HG03196 (cell line): Measurements from ENCODE around the gene CGB3.

Experiments used
- ATAC-seq: cut with Tn5 transposase; IDR thresholded peaks from one replicate; pipeline ENCODE4 v1.9.1; 2021; ENCODE audit not compliant: unreplicated experiment

The CGB3 gene

DNA sequence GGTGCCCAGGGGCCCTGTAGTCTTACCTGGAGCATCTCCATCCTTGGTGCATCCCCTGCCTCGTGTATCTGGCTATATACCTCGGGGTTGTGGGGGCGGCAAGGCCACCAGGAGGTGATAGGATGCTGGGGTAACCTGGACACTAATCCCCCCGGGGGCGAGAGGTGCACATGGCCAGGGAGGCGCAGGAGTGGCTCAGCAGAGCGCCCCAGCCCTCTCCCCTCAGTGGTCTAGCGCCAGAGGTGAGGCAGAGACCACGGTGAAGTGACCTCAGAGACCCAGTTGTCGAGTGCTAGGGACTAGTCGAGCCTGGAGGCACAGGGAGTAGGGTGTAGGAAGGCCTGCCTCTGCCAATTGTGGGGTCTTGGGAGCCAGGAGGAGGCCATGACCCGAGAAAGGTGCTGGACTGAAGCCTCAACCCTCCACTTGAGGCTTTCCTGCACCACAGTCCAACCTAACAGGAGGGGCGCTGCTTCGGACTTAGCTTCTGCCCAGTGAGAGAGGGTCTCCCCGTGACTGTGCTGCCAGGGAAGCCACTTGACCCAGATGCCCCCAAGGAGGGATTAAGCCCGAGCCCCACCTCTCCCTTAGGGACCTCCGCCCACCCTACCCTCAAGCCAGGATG is 7.0 kb downstream of the CGB3 start, which contains the start of gene LHB:
TSS of gene LHB (minus strand) at position 51 of the 625 bp plus-strand sequence. CDS start at position 41, 10 bp downstream.
- no peak for ATAC-seq

DNA sequence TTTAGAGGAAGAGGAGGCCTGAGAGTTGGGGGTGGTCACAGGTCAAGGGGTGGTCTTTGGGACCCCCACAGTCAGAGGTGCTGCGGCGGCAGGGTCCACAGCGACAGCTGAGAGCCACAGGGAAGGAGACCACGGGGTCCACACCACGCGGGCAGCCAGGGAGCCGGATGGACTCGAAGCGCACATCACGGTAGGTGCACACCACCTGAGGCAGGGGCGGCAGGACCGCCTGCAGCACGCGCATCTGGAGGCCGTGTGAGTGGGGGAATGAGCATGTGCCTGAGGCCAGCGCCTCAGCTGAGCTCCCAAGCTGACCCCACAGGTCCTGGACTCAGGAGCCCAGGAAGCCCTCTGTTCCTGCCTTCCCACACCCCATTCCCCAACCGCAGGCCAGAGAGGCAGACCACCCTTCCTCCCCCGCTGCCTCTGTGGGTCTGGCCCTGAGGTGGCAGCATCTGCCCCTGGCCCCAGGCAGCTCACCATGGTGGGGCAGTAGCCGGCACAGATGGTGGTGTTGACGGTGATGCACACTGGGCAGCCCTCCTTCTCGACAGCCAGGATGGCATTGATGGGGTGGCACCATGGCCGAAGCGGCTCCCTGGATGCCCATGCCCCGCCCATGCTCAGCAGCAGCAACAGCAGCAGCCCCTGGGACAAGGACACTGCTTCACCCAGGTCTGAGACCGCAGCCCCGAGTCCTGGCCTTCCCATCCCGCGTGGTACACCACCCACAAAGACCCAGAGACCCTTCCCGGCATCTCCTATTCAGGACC is 7.9 kb downstream of the CGB3 start:
- ATAC-seq: no peak

DNA sequence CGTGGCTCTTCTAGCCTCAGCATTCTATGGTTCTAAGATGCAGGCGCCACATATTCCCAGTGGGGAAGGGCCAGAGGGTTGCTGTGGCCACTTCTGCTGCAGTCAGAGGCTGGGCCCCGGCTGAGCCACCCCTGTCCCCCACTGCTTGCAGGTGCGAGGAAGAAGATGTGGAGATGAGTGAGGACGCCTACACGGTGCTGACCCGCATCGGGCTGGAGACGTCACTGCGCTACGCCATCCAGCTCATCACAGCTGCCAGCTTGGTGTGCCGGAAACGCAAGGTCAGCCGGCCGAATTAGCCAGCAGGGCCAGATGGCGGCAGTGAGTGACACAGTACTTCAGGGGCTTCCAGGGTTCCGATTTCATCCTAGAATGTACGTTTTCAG is 9.3 kb downstream of the CGB3 start:
- no peak for ATAC-seq

DNA sequence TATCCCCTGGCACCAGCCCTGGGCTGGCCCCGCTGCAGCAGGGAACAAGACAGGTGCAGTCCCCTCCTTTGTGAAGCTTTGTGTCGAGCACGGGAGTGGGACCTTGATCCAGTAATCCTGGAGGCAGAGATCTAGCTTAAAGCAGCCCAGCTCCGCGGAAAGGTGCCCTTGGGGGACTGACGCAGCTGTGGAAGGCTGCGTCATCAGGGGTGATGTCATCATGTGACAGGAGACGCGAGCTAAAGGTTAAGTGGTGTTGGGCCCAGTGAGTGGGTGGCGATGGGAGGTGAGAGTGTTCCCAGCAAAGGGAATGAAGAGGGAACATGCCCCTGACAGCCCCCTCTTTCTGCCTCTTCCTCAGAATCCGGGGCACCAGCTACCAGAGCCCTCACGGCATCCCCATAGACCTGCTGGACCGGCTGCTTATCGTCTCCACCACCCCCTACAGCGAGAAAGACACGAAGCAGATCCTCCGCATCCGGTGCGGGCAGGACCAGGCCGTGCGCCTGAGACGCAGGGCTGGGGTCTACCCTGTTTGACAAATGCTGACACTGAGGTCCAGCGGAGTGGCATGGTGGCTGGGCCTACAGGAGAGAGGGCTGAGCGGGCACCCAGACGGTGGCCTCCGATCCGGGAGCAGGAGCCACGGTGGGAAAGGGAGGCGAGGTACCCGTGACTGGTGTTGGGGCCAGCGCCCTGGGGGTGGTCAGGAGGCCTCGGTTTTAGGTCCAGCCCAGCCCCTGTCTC is 9.8 kb downstream of the CGB3 start:
- ATAC-seq: no peak

DNA sequence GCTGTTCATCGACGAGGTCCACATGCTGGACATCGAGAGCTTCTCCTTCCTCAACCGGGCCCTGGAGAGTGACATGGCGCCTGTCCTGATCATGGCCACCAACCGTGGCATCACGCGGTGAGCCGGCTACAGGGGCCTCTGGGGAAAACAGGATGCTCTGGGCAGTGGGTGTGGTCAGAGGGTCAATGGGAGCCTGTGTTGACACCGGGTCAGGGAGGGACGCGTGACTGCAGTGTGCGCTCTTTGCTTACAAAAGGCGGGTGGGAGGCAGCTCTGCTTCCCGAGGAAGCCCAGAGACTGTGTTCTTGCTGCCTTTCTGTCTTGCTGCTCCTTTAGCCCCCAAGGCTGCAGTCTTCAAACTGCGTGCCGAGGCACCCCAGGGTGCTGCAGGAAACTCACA is 12.9 kb downstream of the CGB3 start:
- no peak for ATAC-seq

DNA sequence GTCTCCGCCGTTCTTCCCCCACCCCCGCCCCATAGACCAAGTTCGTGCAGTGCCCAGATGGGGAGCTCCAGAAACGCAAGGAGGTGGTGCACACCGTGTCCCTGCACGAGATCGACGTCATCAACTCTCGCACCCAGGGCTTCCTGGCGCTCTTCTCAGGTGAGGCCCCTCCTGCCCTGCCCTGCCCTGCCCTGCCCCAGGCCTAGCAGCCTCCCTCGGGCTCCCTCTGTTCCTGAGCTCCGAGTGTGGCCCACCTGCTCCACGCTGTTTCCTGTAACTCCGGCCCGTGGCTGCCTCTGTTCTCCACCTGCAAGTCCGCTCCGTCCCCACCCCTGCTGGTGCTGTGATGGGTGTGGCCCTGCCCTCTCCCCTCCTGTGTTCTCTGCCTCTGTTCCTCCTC is 13.7 kb downstream of the CGB3 start:
- no peak for ATAC-seq

DNA sequence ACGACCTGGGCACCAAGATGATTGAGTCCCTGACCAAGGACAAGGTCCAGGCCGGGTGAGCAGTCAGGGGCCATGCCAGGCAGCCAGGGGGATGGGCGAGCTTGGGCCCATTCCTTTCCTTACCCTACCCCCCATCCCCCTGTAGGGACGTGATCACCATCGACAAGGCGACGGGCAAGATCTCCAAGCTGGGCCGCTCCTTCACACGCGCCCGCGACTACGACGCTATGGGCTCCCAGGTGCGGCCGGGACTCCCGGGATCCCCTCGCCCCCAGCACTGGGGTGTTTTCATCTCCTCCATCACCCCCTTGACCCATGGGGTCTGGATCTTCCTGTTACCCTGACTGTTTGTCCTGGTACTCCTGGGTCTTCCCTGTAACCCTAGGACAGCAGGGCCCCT is 14.3 kb downstream of the CGB3 start:
- no peak for ATAC-seq

DNA sequence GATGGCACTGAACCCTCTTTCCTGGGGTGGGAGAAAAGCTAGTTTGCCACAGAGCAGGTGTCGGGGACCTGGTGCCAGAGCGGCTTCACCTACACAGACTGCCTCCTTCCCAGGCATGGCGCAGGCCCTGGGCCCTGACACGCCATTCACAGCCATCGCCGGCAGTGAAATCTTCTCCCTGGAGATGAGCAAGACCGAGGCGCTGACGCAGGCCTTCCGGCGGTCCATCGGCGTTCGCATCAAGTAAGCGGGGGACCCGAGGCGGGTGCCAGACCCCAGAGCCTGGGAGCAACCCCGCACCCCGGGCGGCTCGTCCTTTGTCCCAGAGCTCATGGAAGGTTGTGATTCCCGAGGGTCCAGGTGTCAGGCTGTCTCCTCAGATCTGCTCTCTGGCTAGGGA is 17.2 kb downstream of the CGB3 start:
- ATAC-seq: no peak

DNA sequence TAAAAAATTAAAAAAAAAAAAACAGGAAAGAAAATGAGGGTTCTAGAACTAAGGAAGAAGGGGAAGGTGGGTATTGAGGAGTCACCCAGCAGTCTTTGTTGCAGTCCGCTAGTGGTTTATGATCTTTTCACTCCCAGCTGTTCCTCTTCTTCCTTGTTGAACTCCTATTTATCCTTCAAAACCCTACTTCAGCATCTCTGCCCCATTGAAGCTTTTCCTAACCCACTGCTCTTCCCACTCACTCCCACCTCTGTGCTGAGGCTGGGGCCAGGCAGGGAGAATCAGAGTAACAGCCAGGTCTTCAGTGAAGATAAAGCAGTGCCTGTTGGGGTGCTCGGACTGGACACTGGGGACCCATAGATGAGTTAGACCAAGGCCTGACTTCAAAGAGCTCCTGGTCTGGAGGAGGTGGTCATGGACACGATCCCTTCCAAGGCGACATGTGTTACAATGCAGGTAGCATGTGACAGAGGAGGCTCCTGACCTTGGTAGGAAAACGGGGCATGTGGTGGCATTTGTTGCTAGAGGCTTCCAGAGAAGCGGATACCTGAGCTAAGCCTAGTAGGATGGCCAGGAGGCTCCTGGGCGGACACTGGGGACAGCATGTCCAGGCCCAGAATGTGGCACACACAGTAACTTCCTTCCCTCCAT is 19.0 kb downstream of the CGB3 start:
- ATAC-seq: no peak

DNA sequence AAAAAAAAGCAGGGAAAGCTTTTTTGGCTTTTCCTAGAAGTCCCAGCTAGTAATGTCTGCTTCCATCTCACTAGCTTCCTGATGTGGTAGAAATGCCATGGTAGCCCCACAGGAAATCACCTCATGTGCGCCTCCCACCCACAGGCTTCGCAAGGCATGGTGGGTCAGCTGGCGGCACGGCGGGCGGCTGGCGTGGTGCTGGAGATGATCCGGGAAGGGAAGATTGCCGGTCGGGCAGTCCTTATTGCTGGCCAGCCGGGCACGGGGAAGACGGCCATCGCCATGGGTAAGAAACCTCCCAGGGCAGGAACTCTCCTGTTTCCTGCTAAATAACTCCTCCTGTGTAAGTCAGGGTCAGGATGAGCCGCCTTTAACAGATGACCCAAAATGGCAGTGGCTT is 20.0 kb downstream of the CGB3 start:
- no peak for ATAC-seq

DNA sequence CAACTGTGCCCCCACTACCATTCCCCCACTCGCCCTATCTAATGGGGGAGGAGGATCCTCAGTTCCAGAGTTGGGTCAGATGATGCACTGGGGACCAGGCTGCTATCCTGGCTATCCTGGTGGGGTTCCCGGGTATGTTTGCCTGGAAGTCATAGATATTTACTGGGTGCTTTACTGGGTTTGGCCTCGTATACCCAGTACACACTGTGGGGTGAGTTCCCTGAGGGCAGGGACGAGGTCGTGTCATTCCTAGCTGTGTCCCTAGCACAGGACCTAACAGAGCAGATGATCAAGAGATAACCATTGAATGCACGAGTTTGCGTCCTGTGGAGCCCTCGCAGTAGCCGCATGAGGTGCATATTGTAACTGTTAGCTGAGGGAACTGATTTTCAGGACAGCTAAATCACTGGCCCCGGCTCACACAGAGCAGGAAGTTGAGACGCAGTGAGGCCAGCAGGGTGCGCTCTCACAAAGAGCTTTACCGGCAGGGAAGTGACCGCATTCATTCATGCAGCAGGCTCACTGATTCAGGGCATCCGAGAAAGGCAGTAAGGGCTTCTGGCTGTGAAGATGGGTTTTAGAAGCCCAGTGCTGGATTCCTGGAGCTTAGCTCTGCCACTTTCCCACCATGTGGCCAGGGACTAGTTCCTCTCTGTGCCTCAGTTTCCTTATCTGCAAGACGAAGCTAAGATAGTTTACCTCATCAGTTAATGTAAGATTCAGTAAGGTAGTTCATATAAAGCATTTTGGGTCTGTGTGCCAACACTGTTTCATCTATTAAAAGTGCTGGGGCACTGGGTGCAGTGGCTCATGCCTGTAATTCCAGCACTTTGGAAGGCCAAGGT is 24.4 kb downstream of the CGB3 start:
- no peak for ATAC-seq

DNA sequence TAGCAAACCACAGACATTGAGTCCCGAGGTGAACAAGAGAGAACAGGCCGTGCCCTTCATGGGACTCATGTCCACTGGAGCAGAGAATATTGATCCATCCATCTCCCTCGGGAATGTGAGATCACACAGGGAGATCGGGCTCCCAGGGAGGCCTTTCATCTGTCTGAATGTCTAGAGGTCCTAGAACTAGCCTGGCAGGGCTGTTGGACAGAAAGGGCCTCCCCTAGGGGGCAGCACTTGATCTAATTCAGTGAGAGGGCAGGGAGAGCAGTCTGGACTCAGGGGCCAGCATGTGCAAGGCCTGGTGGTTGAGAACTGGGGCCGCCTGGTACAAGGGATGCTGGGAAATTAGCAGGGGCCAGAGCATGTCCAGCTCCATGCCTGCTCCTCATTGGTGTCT is 26.2 kb downstream of the CGB3 start:
- ATAC-seq: no peak

DNA sequence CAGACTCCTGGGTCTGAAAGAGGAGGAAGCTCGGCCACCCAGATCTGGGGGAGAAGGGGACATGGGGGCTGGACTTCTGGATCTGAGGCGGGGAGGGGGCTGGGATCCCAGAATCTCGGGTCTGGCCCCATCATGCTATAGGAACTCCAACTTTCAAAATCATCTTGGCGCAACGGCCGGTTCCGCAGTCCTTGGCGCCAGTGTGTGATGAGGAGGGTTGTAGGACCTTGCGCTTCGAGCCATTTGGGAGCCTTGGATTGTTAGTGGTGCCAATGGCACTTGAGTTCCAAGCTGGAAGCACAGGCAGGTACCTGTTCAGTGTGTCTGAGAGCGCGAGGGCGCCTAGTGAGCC is 30.1 kb downstream of the CGB3 start:
- no peak for ATAC-seq

DNA sequence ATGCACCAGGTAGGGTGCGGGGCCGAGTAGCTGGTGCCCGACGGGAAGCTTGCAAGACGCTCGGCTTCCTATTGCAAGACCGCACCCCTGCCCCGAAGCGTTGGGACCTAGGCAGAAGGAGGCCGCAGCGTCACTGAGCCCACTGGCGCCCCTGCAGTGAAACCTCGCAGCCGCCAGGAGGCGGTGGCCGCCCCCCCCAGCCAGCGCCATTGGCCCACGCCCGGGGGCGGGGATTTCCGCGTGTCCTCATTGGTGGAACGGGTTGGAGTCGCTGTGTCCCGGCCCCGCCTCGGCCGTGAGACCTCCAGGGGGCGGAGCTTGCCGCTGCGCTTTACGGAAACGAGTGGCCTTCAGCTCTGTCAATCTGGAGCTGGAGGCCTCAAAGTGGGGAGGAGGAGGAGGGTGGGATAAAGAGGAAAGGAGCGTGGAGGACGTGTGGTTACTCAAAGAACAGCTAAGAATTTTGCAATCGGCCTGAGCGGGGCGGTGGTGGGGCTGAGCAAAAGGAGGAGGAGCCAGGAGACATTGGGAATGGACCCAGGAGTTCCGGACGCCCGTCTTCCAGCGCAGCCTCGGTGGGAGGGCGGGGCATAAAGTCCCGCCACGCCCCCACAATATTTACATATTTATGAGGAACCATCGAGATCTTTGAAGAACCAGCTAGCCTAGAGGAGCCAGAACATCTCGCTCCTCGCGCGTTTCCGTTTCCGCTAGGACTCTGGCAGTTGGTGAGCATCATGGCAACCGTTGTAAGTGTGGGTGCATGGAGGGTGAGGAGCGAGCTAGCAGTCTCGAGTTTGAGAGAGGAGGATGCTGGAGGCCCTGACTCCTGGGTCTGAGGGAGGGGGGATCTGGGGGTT is 30.7 kb downstream of the CGB3 start, which contains the start of the genes GYS1 and RUVBL2:
TSS of gene GYS1 (minus strand) at position 135 of the 860 bp plus-strand sequence. CDS start 197 bp downstream, outside the sequence.
TSS of gene RUVBL2 (plus strand) at position 713 of the 860 bp plus-strand sequence. CDS start at position 738, 25 bp downstream.
- peak; percentile 80 for ATAC-seq

DNA sequence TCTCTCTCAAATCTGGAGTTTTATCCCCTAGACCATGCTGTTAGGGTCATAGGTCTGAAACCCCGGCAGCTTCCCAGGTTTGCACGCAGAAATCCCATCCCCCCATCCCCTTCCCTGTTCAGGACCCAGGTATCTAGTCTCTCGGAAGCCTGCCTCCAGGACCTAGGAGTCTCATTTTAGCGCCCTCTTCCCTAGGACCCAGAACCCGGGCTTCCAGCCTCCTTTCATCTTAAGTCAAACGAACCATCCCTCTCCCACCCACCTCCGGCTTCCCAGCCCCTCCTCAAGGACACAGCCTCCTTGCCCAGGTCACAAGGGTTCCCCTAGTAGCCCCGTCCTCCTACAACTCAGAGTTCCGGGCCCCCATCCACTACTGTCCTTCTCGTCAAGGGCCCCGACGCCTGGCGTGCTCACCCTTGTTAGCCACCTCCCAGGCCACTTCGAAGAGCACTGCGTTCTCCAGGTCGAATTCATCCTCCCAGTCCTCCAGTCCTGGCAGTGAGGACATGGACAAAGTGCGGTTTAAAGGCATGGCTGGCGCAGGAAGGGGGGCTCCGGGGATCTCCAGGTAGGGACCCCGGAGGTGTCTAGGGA is 31.5 kb downstream of the CGB3 start:
- peak; percentile 2 for ATAC-seq

DNA sequence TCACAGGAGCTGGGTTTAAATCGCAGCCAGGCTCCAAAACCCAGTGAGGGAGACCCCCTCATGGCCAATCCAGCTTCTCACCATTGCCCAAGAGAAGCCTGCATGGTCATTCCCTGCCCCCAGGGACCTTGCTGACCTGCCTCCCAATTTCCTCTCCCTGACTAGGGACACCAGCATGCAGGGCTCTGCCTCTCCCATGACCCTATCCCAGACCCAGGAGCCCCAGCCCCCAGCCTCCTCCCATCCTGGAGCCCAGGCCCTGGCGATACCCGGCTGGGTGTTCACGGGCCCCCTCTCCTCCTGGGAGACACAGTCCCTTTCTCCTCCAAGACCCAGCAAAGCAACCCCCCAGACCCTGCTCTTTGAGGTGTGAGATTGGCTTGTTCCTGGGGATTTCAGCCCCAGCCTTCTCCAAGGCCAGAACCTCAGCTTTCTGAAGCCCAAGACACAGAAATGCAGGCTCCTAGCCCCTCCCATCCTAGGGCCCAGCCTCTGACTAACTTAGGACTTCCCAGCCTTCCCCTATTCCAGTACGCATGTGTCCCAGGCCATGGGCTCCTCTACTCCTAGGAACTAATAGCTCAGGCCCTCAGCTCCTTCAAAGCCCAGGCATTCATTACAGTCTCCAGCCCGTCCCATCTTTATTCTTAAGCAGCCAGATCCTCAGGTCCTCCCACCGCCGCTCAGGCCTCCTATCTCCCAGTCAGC is 32.1 kb downstream of the CGB3 start:
- no peak for ATAC-seq

DNA sequence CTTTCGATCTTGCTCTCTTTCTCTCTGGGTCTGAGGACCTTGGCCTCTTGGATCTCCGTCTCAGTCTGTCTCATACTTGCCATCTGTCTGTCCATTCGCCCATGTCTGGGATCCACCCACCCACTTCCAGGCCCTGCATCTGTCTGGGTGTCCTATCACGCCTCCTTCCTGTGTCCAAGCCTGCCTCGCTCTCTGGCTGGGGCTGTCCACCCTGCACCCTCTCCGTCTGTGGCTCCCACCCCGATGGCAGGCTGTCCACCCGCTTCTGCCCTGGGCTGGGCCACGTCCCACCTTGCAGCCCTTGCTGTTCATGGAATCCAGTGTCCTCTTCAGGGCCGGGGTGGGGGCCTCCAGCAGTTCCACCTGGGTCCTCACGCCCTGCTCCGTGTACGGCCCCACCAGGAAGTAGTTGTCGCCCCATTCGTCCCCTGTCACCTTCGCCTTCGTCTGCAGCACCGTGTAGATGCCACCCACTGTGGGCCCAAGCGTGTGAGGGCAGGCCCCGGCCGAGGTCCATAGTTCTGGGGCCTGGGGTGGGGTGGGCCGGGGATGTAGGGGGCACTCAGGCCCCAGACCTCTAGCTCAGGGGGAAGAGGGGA is 33.0 kb downstream of the CGB3 start:
- ATAC-seq: no peak

DNA sequence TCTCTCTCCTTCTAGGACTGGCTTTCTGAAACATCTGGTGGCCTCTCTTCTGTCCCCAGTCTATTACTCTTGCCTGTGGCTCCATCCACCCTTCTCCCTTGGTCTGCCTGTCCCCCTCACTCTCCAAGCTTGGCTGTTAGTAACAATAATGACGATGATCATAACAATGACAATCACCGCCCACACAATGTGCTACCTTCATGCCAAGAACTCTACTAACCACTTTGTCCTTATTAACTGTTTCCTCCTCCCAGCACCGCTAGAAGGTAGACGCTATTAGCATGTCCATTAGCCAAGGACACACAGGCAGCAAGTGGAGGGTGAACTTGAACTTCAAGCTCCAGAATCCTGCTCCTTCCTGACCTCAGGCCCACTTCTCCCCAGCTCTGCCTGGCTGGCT is 33.7 kb downstream of the CGB3 start:
- ATAC-seq: no peak
